HepG2 (cell line): ENCODE results near the gene CA10. TPM values are rescaled to one million over a fixed set of nuclear protein-coding genes. Genes with fewer than 3 reads are reported as not detected.

Experiments used
- ATF5 ChIP-seq: sonication (generic); formaldehyde crosslinking; IDR thresholded peaks from 2 replicates; pipeline ENCODE4 v1.4.0; 2020; ENCODE audit warnings: mild to moderate bottlenecking, low read depth, missing genetic modification reagents
- CTCF ChIP-seq: sonication (generic); formaldehyde crosslinking; IDR thresholded peaks from 2 replicates; pipeline ENCODE4 v1.5.0; 2020; ENCODE audit warnings: mild to moderate bottlenecking, missing genetic modification reagents, moderate library complexity
- DRAP1 ChIP-seq: IDR thresholded peaks from 2 replicates; pipeline ENCODE4 v1.6.1; 2016; ENCODE audit warnings: missing genetic modification reagents, missing compliant biosample characterization
- FOXC1 ChIP-seq: sonication (generic); formaldehyde crosslinking; IDR thresholded peaks from 2 replicates; pipeline ENCODE4 v1.8.0; 2022; ENCODE audit warnings: mild to moderate bottlenecking, missing genetic modification reagents, borderline replicate concordance
- GLMP ChIP-seq: sonication (generic); formaldehyde crosslinking; IDR thresholded peaks from 2 replicates; pipeline ENCODE4 v1.9.0; 2021; ENCODE audit warnings: missing genetic modification reagents, mild to moderate bottlenecking, borderline replicate concordance
- JUNB ChIP-seq: sonication (generic); formaldehyde crosslinking; IDR thresholded peaks from 2 replicates; pipeline ENCODE4 v1.8.0; 2022; ENCODE audit warnings: missing genetic modification reagents, mild to moderate bottlenecking, borderline replicate concordance
- KDM3A ChIP-seq: IDR thresholded peaks from 2 replicates; pipeline ENCODE4 v1.6.1; 2018; ENCODE audit warnings: low read depth, missing compliant biosample characterization
- KLF6 ChIP-seq: IDR thresholded peaks from 2 replicates; pipeline ENCODE4 v1.8.0; 2016; ENCODE audit warnings: missing biosample characterization, missing genetic modification reagents
- MAFK ChIP-seq, 2 experiments: IDR thresholded peaks in 1 of 2; conservative IDR thresholded peaks in 1 of 2; 2 replicates each; pipeline ENCODE4 v1.6.1; 2011; ENCODE audit warnings: improper control_type of control experiment in 2 of 2, low read length in 2 of 2
- SMAD1 ChIP-seq: sonication (generic); formaldehyde crosslinking; IDR thresholded peaks from 2 replicates; pipeline ENCODE4 v1.4.0; 2020; ENCODE audit warnings: missing genetic modification reagents, low read depth, mild to moderate bottlenecking, borderline replicate concordance
- SRSF1 ChIP-seq: fragments of 200-400 bp; formaldehyde crosslinking; optimal IDR thresholded peaks from 2 replicates; pipeline ENCODE3; 2017; ENCODE audit warnings: mild to moderate bottlenecking, low read depth, low read length, moderate library complexity
- TRAFD1 ChIP-seq: sonication (generic); formaldehyde crosslinking; IDR thresholded peaks from 2 replicates; pipeline ENCODE4 v1.5.1; 2020; ENCODE audit warnings: missing genetic modification reagents, mild to moderate bottlenecking, borderline replicate concordance
- U2AF2 ChIP-seq: fragments of 200-400 bp; formaldehyde crosslinking; IDR thresholded peaks from 2 replicates; pipeline ENCODE4 v1.6.1; 2017; ENCODE audit warnings: low read depth, mild to moderate bottlenecking, low read length
- ZMYM3 ChIP-seq: sonication (generic); formaldehyde crosslinking; IDR thresholded peaks from 2 replicates; pipeline ENCODE4 v1.5.1; 2020; ENCODE audit warnings: mild to moderate bottlenecking, missing genetic modification reagents
- ZNF20 ChIP-seq: sonication (generic); formaldehyde crosslinking; IDR thresholded peaks from 2 replicates; pipeline ENCODE4 v1.4.0; 2020; ENCODE audit warnings: mild to moderate bottlenecking, moderate library complexity, missing genetic modification reagents
- ZNF337 ChIP-seq: sonication (generic); formaldehyde crosslinking; IDR thresholded peaks from 2 replicates; pipeline ENCODE4 v1.5.1; 2020; ENCODE audit warnings: missing genetic modification reagents, low read depth, mild to moderate bottlenecking, borderline replicate concordance
- ZNF512 ChIP-seq: sonication (generic); formaldehyde crosslinking; IDR thresholded peaks from 2 replicates; pipeline ENCODE4 v1.4.0; 2020; ENCODE audit warnings: mild to moderate bottlenecking, missing genetic modification reagents
- ZNF660 ChIP-seq: sonication (generic); formaldehyde crosslinking; IDR thresholded peaks from 2 replicates; pipeline ENCODE4 v1.5.1; 2020; ENCODE audit warnings: mild to moderate bottlenecking, low read depth, missing genetic modification reagents, borderline replicate concordance
- ZNF691 ChIP-seq: sonication (generic); formaldehyde crosslinking; IDR thresholded peaks from 2 replicates; pipeline ENCODE4 v1.4.0; 2020; ENCODE audit warnings: missing genetic modification reagents, low read depth, mild to moderate bottlenecking, borderline replicate concordance
- ZNF766 ChIP-seq: sonication (generic); formaldehyde crosslinking; IDR thresholded peaks from 2 replicates; pipeline ENCODE4 v1.5.0; 2020; ENCODE audit warnings: missing genetic modification reagents, borderline replicate concordance
- ZNF780A ChIP-seq: sonication (generic); formaldehyde crosslinking; IDR thresholded peaks from 2 replicates; pipeline ENCODE4 v1.8.0; 2022; ENCODE audit warnings: mild to moderate bottlenecking, missing genetic modification reagents, moderate library complexity
- polyA plus RNA-seq, 8 experiments: library from polyadenylated mRNA; depleted of rRNA in 3 of 8; stranded (reverse) in 7 of 8; unstranded in 1 of 8; fragments of >200 nt; fragmentation: Illumina TruSeq in 4 of 8; extraction: Trizol in 4 of 8; gene quantifications; 2 replicates each; pipeline versions ENCODE4 v1.2.1 to v1.2.3, GENCODE V29; 2011 to 2016; ENCODE audit warnings: low read depth in 4 of 8, missing spikeins in 1 of 8, mixed read lengths in 1 of 8; ENCODE audit not compliant: insufficient read depth in 1 of 8
- total RNA-seq, 5 experiments: library from RNA; depleted of rRNA; stranded (reverse); fragments of >200 nt; fragmentation: Illumina TruSeq; extraction: Trizol; gene quantifications; 2 replicates each; pipeline ENCODE4 v1.2.3, GENCODE V29; 2016; ENCODE audit warnings: low read depth in 1 of 5

The CA10 gene
- total and polyA plus RNA-seq, 2 of the 13 experiments (the other 11 are each of a cell fraction or from before 2014, with no cell fraction given): not detected

- TF ChIP-seq ZNF780A (CRISPR knock-in tag) (no peak), TRAFD1 (no peak), FOXC1 (no peak), GLMP (CRISPR knock-in tag) (no peak), SRSF1 (no peak), ZNF337 (CRISPR knock-in tag) (no peak), U2AF2 (no peak), ZNF20 (CRISPR knock-in tag) (no peak), ZNF512 (CRISPR knock-in tag) (no peak), SMAD1 (CRISPR knock-in tag) (no peak), ZNF660 (no peak), CTCF (CRISPR knock-in tag) (peak; percentile 96), ATF5 (CRISPR knock-in tag) (no peak), KLF6 (no peak), KDM3A (0 out of 2 replicates have a peak, but pooled peaks have one; percentile 32), ZNF766 (CRISPR knock-in tag) (no peak), MAFK (conservative IDR thresholded peaks at IDR 0.05 in 1 of 2, IDR thresholded peaks at IDR 0.05 in 1 of 2; ENCODE audit: low read length in 2 of 2) (0 out of 4 replicates have a peak, but pooled peaks of 1 of the 2 experiments have one; percentile 12), JUNB (CRISPR knock-in tag) (no peak), DRAP1 (CRISPR knock-in tag) (peak; percentile 34; the same call in 1 of the 2 replicates), ZNF691 (CRISPR knock-in tag) (no peak), ZMYM3 (CRISPR knock-in tag) (no peak)
Measured at GRCh38 chr17:51764387-51764971, 394.0 kb downstream of the CA10 start (continued).
